GM23338 (cell line): Measurements from ENCODE around the gene RPS15A. TPM values are rescaled to one million over a fixed set of nuclear protein-coding genes. Genes with fewer than 3 reads are reported as not detected.

Source experiments
- ATAC-seq: fragments of 200-7000 bp; cut with Tn5 transposase; 3 replicates; pipeline ENCODE4 v1.9.1; 2020
- DNase-seq: peaks from one replicate; pipeline ENCODE4 v3.0.0-alpha.2; 2015; ENCODE audit warnings: low spot score
- H2AFZ ChIP-seq: fragments of 200-600 bp; sonication (generic); 2 replicates; pipeline ENCODE4 v1.8.0; 2016; ENCODE audit warnings: antibody characterized with exemption, mild to moderate bottlenecking, moderate library complexity
- H3F3A ChIP-seq: fragments of 200-600 bp; sonication (generic); replicated peaks from 2 replicates; pipeline ENCODE4 v1.8.0; 2017; ENCODE audit warnings: antibody characterized with exemption, mixed run types, low read depth
- H3K27ac ChIP-seq: fragments of 200-600 bp; sonication (generic); 2 replicates; pipeline ENCODE4 v1.6.1; 2016; ENCODE audit warnings: low read depth
- H3K27me3 ChIP-seq: fragments of 200-600 bp; sonication (generic); 2 replicates; pipeline ENCODE4 v1.8.0; 2016; ENCODE audit warnings: mild to moderate bottlenecking, mixed run types, moderate library complexity; ENCODE audit not compliant: insufficient read depth
- H3K36me3 ChIP-seq: fragments of 200-600 bp; sonication (generic); 2 replicates; pipeline ENCODE4 v1.8.0; 2016; ENCODE audit warnings: mild to moderate bottlenecking; ENCODE audit not compliant: insufficient read depth
- H3K4me1 ChIP-seq: fragments of 200-600 bp; sonication (generic); 2 replicates; pipeline ENCODE4 v1.8.0; 2016; ENCODE audit warnings: mild to moderate bottlenecking, moderate library complexity; ENCODE audit not compliant: insufficient read depth
- H3K4me2 ChIP-seq: fragments of 200-600 bp; sonication (generic); 2 replicates; pipeline ENCODE4 v1.7.1; 2017; ENCODE audit warnings: mixed run types
- H3K4me3 ChIP-seq: fragments of 200-600 bp; sonication (generic); 2 replicates; pipeline ENCODE4 v1.6.1; 2016; ENCODE audit warnings: mixed run types
- H3K79me2 ChIP-seq: fragments of 200-600 bp; sonication (generic); replicated peaks from 2 replicates; pipeline ENCODE4 v1.8.0; 2017; ENCODE audit warnings: mild to moderate bottlenecking; ENCODE audit not compliant: insufficient read depth
- H3K9me2 ChIP-seq: fragments of 200-600 bp; sonication (generic); 2 replicates; pipeline ENCODE4 v1.8.0; 2017; ENCODE audit not compliant: insufficient read depth
- H4K20me1 ChIP-seq: fragments of 200-600 bp; sonication (generic); replicated peaks from 2 replicates; pipeline ENCODE4 v1.8.0; 2017; ENCODE audit warnings: mild to moderate bottlenecking; ENCODE audit not compliant: insufficient read depth
- H3K27ac Mint-ChIP-seq: 2 replicates; pipeline ENCODE4 v1.8.0; 2020; ENCODE audit warnings: inconsistent platforms, mild to moderate bottlenecking, moderate library complexity, mixed read lengths
- H3K27me3 Mint-ChIP-seq: 3 replicates; pipeline ENCODE4 v1.8.0; 2022; ENCODE audit warnings: low read depth, mild to moderate bottlenecking, moderate library complexity, mixed read lengths, inconsistent platforms; ENCODE audit not compliant: insufficient read depth, poor library complexity
- H3K36me3 Mint-ChIP-seq: 3 replicates; pipeline ENCODE4 v1.8.0; 2021; ENCODE audit warnings: low read depth, mild to moderate bottlenecking, inconsistent platforms, moderate library complexity, mixed read lengths
- H3K4me1 Mint-ChIP-seq: 3 replicates; pipeline ENCODE4 v1.8.0; 2020; ENCODE audit warnings: mild to moderate bottlenecking, inconsistent platforms, mixed read lengths
- H3K4me3 Mint-ChIP-seq: 3 replicates; pipeline ENCODE4 v1.8.0; 2021; ENCODE audit warnings: moderate library complexity, mild to moderate bottlenecking, inconsistent platforms, mixed read lengths
- H3K9me3 Mint-ChIP-seq: 3 replicates; pipeline ENCODE4 v1.8.0; 2020; ENCODE audit warnings: moderate library complexity, mild to moderate bottlenecking, inconsistent platforms, mixed read lengths
- CREB1 ChIP-seq: fragments of 250-450 bp; sonication (Bioruptor Pico); IDR thresholded peaks from 2 replicates; pipeline ENCODE4 v1.5.0; 2020; ENCODE audit warnings: low read depth, mild to moderate bottlenecking, moderate library complexity
- ETS1 ChIP-seq: IDR thresholded peaks from 2 replicates; pipeline ENCODE4 v1.6.1; 2016; ENCODE audit warnings: antibody characterized with exemption
- EZH2 ChIP-seq: fragments of 200-600 bp; sonication (generic); IDR thresholded peaks from one replicate; pipeline ENCODE4 v1.8.0; 2017; ENCODE audit warnings: antibody characterized with exemption, mild to moderate bottlenecking, low read depth; ENCODE audit not compliant: unreplicated experiment
- EZH2phosphoT487 ChIP-seq: fragments of 200-600 bp; sonication (generic); IDR thresholded peaks from one replicate; pipeline ENCODE4 v1.8.1; 2018; ENCODE audit warnings: antibody characterized with exemption; ENCODE audit not compliant: unreplicated experiment
- JUNB ChIP-seq: IDR thresholded peaks from one replicate; pipeline ENCODE4 v1.6.1; 2016; ENCODE audit warnings: antibody characterized with exemption; ENCODE audit not compliant: unreplicated experiment
- NANOG ChIP-seq: IDR thresholded peaks from 2 replicates; pipeline ENCODE4 v1.6.1; 2016; ENCODE audit warnings: antibody characterized with exemption, borderline replicate concordance
- POLR2AphosphoS5 ChIP-seq: IDR thresholded peaks from 2 replicates; pipeline ENCODE4 v1.6.1; 2016; ENCODE audit warnings: antibody characterized with exemption, low read depth
- REST ChIP-seq: IDR thresholded peaks from one replicate; pipeline ENCODE4 v1.6.1; 2018; ENCODE audit warnings: antibody characterized with exemption; ENCODE audit not compliant: unreplicated experiment
- STAT1 ChIP-seq: IDR thresholded peaks from one replicate; pipeline ENCODE4 v1.6.1; 2016; ENCODE audit warnings: antibody characterized with exemption; ENCODE audit not compliant: unreplicated experiment
- ZNF114 ChIP-seq: fragments of 250-450 bp; sonication (Bioruptor Pico); IDR thresholded peaks from 2 replicates; pipeline ENCODE4 v1.5.0; 2020; ENCODE audit warnings: mild to moderate bottlenecking, moderate library complexity
- ZNF331 ChIP-seq: fragments of 250-450 bp; sonication (Bioruptor Pico); IDR thresholded peaks from 2 replicates; pipeline ENCODE4 v1.5.0; 2020; ENCODE audit warnings: low read depth, mild to moderate bottlenecking, moderate library complexity
- ZNF462 ChIP-seq: fragments of 250-450 bp; sonication (Bioruptor Pico); IDR thresholded peaks from 2 replicates; pipeline ENCODE4 v1.5.0; 2020; ENCODE audit warnings: mild to moderate bottlenecking, moderate library complexity
- polyA plus RNA-seq: library from polyadenylated mRNA; unstranded; fragments of >200 nt; fragmentation: Nextera tagmentation; extraction: Ambion mirVana; gene quantifications from 2 replicates; pipeline ENCODE4 v1.2.1, GENCODE V29; 2016
- total RNA-seq: library from RNA; depleted of rRNA; stranded (reverse); fragments of >200 nt; shearing (Covaris generic); gene quantifications from 2 replicates; pipeline ENCODE4 v1.2.3, GENCODE V29; 2014
- TF ChIP-seq, protein P1 (sequence below), 2 experiments: fragments of 200-600 bp in 1 of 2; sonication (generic) in 1 of 2; conservative IDR thresholded peaks; 2 replicates each; pipeline versions ENCODE4 v1.5.1 to v1.6.1; 2016 to 2017; ENCODE audit warnings: antibody characterized with exemption in 2 of 2, low read depth in 2 of 2, mild to moderate bottlenecking in 2 of 2, moderate library complexity in 1 of 2

RPS15A gene
- total and polyA plus RNA-seq, 2 experiments from 2014 or later, result 2,163 to 2,171 TPM

- Histone ChIP-seq H3F3A (0 out of 2 replicates have a peak, but pooled peaks cover 5% of the 10 kb centered on the region), H3K4me2 (no peak overlapping the region), H3K27me3 (no peaks in the 10 kb centered on the region), H3K79me2 (no peaks in the 10 kb centered on the region), H3K36me3 (peaks cover 39% of the 10 kb centered on the region), H3K9me2 (no peaks in the 10 kb centered on the region), H3K4me1 (no peaks in the 10 kb centered on the region; the same call in 1 of the 2 replicates), H4K20me1 (peaks cover 5% of the 10 kb centered on the region), H3K4me3 (no peak overlapping the region), H3K27ac (no peak overlapping the region), H2AFZ (no peak overlapping the region)
- Mint-ChIP-seq H3K36me3 (peaks cover 48% of the 10 kb centered on the region), H3K27me3 (peaks cover 7% of the 10 kb centered on the region), H3K4me3 (no peak overlapping the region), H3K27ac (peak overlapping the region; percentile 23), H3K9me3 (no peaks in the 10 kb centered on the region), H3K4me1 (peaks cover 4% of the 10 kb centered on the region)
- TF ChIP-seq ZNF462 (CRISPR knock-in tag), result no peak
- no peak for TF ChIP-seq POLR2AphosphoS5
- no peak for TF ChIP-seq JUNB
- TF ChIP-seq CREB1 (CRISPR knock-in tag), result no peak
- no peak for TF ChIP-seq STAT1
- no peak for TF ChIP-seq NANOG
- TF ChIP-seq ZNF331 (CRISPR knock-in tag), result no peak
- TF ChIP-seq EZH2phosphoT487, result no peak
- no peak for TF ChIP-seq EZH2
- TF ChIP-seq, protein P1, sequence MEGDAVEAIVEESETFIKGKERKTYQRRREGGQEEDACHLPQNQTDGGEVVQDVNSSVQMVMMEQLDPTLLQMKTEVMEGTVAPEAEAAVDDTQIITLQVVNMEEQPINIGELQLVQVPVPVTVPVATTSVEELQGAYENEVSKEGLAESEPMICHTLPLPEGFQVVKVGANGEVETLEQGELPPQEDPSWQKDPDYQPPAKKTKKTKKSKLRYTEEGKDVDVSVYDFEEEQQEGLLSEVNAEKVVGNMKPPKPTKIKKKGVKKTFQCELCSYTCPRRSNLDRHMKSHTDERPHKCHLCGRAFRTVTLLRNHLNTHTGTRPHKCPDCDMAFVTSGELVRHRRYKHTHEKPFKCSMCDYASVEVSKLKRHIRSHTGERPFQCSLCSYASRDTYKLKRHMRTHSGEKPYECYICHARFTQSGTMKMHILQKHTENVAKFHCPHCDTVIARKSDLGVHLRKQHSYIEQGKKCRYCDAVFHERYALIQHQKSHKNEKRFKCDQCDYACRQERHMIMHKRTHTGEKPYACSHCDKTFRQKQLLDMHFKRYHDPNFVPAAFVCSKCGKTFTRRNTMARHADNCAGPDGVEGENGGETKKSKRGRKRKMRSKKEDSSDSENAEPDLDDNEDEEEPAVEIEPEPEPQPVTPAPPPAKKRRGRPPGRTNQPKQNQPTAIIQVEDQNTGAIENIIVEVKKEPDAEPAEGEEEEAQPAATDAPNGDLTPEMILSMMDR (conservative IDR thresholded peaks at IDR 0.05; ENCODE audit: low read depth in 2 of 2), result no peak
- no peak for TF ChIP-seq ETS1
- TF ChIP-seq REST, result no peak
- TF ChIP-seq ZNF114 (CRISPR knock-in tag), result no peak
- ATAC-seq, result no peak
- no peak for DNase-seq
These were observed 37.8 kb upstream of the RPS15A start for GRCh38 chr16:18827890-18828289.
